EH (cell line): ENCODE measurements around the gene TBC1D21.

Experiments
- DNase-seq: peaks from one replicate; pipeline ENCODE4 v3.0.0-alpha.2; 2015; ENCODE audit warnings: low read depth

TBC1D21 gene

GRCh38 chr15:73889053-73889761, 15.8 kb downstream of the TBC1D21 start:
- DNase-seq: no peak

- DNase-seq: no peak
Observed at GRCh38 chr15:73889762-73890124, 16.4 kb downstream of the TBC1D21 start.

GRCh38 chr15:73891328-73892315, 18.3 kb downstream of the TBC1D21 start:
- no peak for DNase-seq

- DNase-seq: no peak
Observed at GRCh38 chr15:73892446-73893226, 19.3 kb downstream of the TBC1D21 start.

- DNase-seq: no peak
Observed at GRCh38 chr15:73894133-73894814, 20.9 kb downstream of the TBC1D21 start.

GRCh38 chr15:73897441-73898261, 24.3 kb downstream of the TBC1D21 start:
- DNase-seq: peak; percentile 95

GRCh38 chr15:73899197-73900094, 26.1 kb downstream of the TBC1D21 start:
- peak; percentile 26 for DNase-seq

GRCh38 chr15:73900095-73900712, 26.8 kb downstream of the TBC1D21 start:
- DNase-seq: peak; percentile 36

- DNase-seq: no peak
Observed at GRCh38 chr15:73901126-73901810, 27.9 kb downstream of the TBC1D21 start.

- DNase-seq: no peak
Observed at GRCh38 chr15:73902121-73903020, 29.0 kb downstream of the TBC1D21 start.

- DNase-seq: no peak
Observed at GRCh38 chr15:73904026-73904815, 30.9 kb downstream of the TBC1D21 start.

GRCh38 chr15:73905225-73905827, 32.0 kb downstream of the TBC1D21 start:
- DNase-seq: no peak

- peak; percentile 62 for DNase-seq
Observed at GRCh38 chr15:73906346-73907034, 33.1 kb downstream of the TBC1D21 start.

GRCh38 chr15:73907035-73907408, 33.7 kb downstream of the TBC1D21 start:
- DNase-seq: no peak

GRCh38 chr15:73908030-73908821, 34.9 kb downstream of the TBC1D21 start:
- DNase-seq: peak; percentile 71
